HG02623 (cell line): ENCODE results near the gene EPHA4.

Experiments used
- ATAC-seq: cut with Tn5 transposase; IDR thresholded peaks from one replicate; pipeline ENCODE4 v1.9.1; 2021; ENCODE audit warnings: moderate library complexity; ENCODE audit not compliant: unreplicated experiment

Gene EPHA4

GRCh38 chr2:221448057-221448843, 123.9 kb downstream of the EPHA4 start:
- ATAC-seq: no peak

- ATAC-seq: no peak
Measured at GRCh38 chr2:221447310-221447709, 124.8 kb downstream of the EPHA4 start.

- ATAC-seq: no peak
Measured at GRCh38 chr2:221446140-221446539, 126.0 kb downstream of the EPHA4 start.

GRCh38 chr2:221444106-221444505, 128.0 kb downstream of the EPHA4 start:
- no peak for ATAC-seq

- ATAC-seq: no peak
Measured at GRCh38 chr2:221443645-221444044, 128.5 kb downstream of the EPHA4 start.

- ATAC-seq: no peak
Measured at GRCh38 chr2:221442128-221442527, 130.0 kb downstream of the EPHA4 start.

GRCh38 chr2:221439761-221440479, 132.2 kb downstream of the EPHA4 start:
- ATAC-seq: no peak

GRCh38 chr2:221437056-221437455, 135.0 kb downstream of the EPHA4 start:
- ATAC-seq: no peak

GRCh38 chr2:221435171-221435570, 136.9 kb downstream of the EPHA4 start:
- ATAC-seq: no peak

GRCh38 chr2:221434142-221434541, 138.0 kb downstream of the EPHA4 start:
- no peak for ATAC-seq

GRCh38 chr2:221431477-221431876, 140.6 kb downstream of the EPHA4 start:
- no peak for ATAC-seq

- ATAC-seq: no peak
Measured at GRCh38 chr2:221429741-221430491, 142.2 kb downstream of the EPHA4 start.

GRCh38 chr2:221428896-221429295, 143.2 kb downstream of the EPHA4 start:
- ATAC-seq: no peak

- ATAC-seq: no peak
Measured at GRCh38 chr2:221426929-221427328, 145.2 kb downstream of the EPHA4 start.

- ATAC-seq: no peak
Measured at GRCh38 chr2:221425891-221426290, 146.2 kb downstream of the EPHA4 start.

GRCh38 chr2:221425353-221425752, 146.8 kb downstream of the EPHA4 start:
- ATAC-seq: no peak

- ATAC-seq: no peak
Measured at GRCh38 chr2:221423210-221423804, 148.8 kb downstream of the EPHA4 start.

- ATAC-seq: no peak
Measured at GRCh38 chr2:221422516-221423209, 149.4 kb downstream of the EPHA4 start.

- ATAC-seq: no peak
Measured at GRCh38 chr2:221420245-221420644, 151.9 kb downstream of the EPHA4 start.

- no peak for ATAC-seq
Measured at GRCh38 chr2:221415789-221416188, 156.3 kb downstream of the EPHA4 start.

GRCh38 chr2:221412978-221413377, 159.1 kb downstream of the EPHA4 start:
- no peak for ATAC-seq
